ENCODE data around the gene NACAD.

Gene NACAD

GRCh38 chr7:45053941-45054340 lies 34.8 kb downstream of the NACAD start:
- no peak overlapping the region for H3K27ac ChIP-seq
- TF ChIP-seq CTCF (conservative IDR thresholded peaks at IDR 0.05) = no peak

GRCh38 chr7:45053401-45053800 lies 35.4 kb downstream of the NACAD start:
- TF ChIP-seq CTCF (conservative IDR thresholded peaks at IDR 0.05) = no peak

GRCh38 chr7:45052011-45052410 lies 36.8 kb downstream of the NACAD start:
- TF ChIP-seq CTCF (conservative IDR thresholded peaks at IDR 0.05) = no peak
- H3K27ac ChIP-seq = no peak overlapping the region

More at GRCh38 chr7:45053401-45053800, 35.4 kb downstream of the NACAD start:
- H3K27ac ChIP-seq = no peak overlapping the region

GRCh38 chr7:45050198-45050597 lies 38.6 kb downstream of the NACAD start:
- no peak for TF ChIP-seq CTCF (conservative IDR thresholded peaks at IDR 0.05)
- no peak overlapping the region for H3K27ac ChIP-seq

- no peak for TF ChIP-seq CTCF (conservative IDR thresholded peaks at IDR 0.05)
- no peak overlapping the region for H3K27ac ChIP-seq
These were observed 40.0 kb downstream of the NACAD start for GRCh38 chr7:45048748-45049147.

GRCh38 chr7:45044338-45044737 lies 44.4 kb downstream of the NACAD start:
- no peak for TF ChIP-seq CTCF (conservative IDR thresholded peaks at IDR 0.05)
- no peak overlapping the region for H3K27ac ChIP-seq

GRCh38 chr7:45039106-45039505 lies 49.7 kb downstream of the NACAD start:
- TF ChIP-seq CTCF (conservative IDR thresholded peaks at IDR 0.05) = no peak
- no peak overlapping the region for H3K27ac ChIP-seq

- H3K27ac ChIP-seq = no peak overlapping the region
These were observed 50.9 kb downstream of the NACAD start for GRCh38 chr7:45037876-45038275.

More at GRCh38 chr7:45037876-45038275, 50.9 kb downstream of the NACAD start:
- TF ChIP-seq CTCF (conservative IDR thresholded peaks at IDR 0.05) = no peak

Data from VCaP (cell line).